GDM1 (cell line): ENCODE measurements around the gene BAIAP3.
"Not testable (repeated sequence)": the region's sequence is repeated elsewhere in the genome, so short reads cannot be mapped to it uniquely, and the experiment has no call there.

Experiments
- DNase-seq: peaks from one replicate; lab custom pipeline; 2025; lab: John Stamatoyannopoulos, UW

BAIAP3 gene, protein sequence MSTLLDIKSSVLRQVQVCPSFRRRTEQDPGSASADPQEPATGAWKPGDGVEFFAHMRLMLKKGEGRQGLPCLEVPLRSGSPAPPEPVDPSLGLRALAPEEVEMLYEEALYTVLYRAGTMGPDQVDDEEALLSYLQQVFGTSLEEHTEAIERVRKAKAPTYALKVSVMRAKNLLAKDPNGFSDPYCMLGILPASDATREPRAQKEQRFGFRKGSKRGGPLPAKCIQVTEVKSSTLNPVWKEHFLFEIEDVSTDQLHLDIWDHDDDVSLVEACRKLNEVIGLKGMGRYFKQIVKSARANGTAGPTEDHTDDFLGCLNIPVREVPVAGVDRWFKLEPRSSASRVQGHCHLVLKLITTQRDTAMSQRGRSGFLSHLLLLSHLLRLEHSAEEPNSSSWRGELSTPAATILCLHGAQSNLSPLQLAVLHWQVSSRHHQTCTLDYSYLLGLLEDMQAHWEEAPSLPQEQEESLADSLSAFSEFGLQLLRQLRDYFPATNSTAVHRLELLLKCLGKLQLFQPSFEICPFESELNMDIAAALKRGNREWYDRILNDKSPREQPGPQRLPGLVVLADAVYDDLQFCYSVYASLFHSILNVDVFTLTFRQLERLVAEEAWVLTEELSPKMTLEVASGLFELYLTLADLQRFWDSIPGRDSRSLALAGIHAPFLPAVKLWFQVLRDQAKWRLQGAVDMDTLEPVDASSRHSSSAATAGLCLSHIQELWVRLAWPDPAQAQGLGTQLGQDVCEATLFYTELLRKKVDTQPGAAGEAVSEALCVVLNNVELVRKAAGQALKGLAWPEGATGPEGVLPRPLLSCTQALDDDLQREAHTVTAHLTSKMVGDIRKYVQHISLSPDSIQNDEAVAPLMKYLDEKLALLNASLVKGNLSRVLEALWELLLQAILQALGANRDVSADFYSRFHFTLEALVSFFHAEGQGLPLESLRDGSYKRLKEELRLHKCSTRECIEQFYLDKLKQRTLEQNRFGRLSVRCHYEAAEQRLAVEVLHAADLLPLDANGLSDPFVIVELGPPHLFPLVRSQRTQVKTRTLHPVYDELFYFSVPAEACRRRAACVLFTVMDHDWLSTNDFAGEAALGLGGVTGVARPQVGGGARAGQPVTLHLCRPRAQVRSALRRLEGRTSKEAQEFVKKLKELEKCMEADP

DNA sequence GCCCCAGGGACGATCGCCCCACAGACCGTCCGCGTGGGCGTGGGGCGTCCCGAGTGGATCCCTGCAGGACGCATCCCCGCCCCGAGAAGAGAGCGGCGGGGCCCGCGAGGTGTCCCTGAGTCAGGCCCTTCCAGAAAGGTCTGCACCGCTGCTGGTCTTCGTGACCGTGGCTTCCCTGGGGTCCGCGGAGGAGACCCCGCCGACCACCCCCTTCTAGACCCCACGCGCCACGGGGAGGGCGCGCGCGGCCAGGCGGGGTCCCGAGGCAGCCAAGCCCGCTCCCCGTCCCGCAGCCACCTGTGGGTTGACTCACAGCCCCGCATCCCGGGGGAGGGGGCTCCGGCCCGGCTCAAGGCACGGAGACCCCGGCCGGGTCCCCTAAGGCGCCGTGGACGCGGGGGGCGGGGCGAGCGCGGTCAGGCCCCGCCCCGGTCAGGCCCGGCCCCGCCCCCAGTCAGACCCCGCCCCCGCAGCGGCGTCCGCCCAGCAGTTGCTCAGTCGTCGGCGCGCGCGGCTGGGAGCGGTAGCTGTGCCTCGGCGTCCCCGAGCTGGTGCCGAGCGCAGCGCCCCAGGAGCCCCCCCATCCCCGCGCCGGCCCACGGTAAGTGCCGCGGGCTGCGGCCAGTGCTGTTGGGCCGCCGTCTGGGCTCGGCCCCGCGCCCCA, at the start of gene BAIAP3:
BAIAP3 (plus strand) TSS at position 497 of the 664 bp plus-strand sequence. CDS start 4,905 bp downstream, outside the sequence.
- no peak for DNase-seq

DNA sequence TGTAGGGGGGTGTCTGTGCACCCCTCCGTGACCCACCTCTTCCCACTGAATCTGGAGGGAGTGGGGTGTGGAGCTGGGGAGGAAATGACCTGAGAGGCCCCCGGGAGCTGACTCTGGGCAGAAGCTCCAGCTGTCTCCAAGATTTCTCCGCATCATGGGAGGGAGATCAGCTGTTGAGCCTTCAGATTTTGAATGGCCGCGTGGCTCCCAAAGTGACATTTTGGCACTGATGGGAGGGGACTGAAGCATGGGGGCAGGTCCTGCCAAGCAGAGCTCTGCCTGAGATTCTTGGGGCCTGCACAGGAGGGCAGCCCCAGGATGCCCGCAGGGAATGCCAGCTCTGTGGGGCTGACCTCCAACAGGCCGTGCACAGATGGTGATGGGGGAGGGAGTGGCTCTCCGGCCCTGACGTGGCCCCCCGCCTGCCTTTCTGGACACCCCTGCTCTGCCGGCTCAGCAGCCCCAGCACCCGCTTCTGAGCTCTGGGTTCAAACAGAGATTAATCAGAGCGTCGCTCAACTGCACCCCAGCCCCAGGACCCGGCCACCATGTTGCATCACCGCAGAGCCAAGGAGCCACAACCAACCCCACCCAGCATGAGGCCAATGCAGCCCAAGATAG, 49.3 kb upstream of the BAIAP3 start:
- DNase-seq = no peak

DNA sequence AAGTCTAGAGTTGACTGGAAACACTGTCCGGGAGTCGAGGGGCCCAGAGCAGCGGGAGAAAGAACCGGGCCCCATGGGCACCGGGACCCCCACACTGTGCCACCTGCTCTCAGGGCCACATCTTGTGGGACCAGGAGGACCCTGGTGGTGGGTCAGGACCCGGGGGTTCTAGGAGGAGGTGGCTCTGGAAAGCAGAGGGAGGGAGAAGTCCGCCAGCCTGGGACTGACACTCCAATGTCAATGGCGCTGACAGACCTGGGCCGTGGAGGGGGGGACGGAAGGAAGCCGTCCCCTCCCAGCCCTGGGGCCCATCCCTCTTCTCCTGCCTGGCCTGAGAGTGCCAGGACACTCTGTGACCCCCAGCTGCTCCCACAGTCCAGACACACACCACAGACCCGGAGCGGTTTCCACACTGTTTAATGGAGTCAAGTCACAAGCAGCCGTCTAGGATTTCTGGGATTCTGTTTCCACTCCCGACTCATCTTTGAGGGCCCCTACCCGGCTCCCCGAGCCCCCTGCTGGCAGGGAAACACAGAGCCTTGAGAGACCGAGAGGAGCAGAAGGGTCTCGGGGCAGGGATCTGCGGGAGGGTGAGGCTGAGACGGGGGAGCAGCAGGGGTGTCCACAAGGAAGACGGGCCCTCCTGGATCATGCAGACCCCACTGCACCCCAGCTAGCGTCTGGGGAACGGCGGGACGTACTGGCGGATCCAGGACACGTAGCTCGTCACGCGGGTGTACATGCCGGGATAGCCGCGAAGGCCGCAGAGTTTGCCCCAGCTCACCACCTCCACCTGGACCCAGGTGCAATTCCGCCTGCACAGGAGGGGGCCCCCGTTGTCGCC, 47.6 kb upstream of the BAIAP3 start:
- DNase-seq = no peak

DNA sequence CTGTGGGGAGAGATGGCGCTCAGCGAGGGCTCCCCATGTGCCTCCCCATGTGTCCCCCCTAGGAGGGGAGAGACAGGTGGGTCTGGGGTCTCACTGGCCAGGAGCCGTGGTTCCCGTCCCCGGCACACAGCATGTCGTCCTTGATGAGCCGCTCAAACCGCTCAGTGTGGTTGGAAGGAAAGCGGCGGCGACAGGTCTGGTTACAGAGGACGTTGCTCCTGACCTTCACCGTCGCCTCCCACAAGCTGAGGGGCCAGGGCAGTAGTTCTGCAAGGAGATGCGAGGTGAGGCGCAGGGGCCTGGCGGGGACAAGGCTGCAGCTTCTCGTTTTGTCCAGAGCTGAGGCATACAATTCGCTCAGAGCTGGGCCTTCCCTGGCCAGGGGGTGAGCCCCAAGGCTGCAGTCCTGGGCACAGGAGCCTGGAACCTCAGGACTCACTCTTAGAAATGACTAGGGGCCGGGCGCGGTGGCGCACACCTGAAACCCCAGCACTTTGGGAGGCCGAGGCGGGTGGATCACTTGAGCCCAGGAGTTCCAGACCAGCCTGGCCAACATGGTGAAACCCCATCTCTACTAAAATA, 46.8 kb upstream of the BAIAP3 start:
- no peak for DNase-seq

DNA sequence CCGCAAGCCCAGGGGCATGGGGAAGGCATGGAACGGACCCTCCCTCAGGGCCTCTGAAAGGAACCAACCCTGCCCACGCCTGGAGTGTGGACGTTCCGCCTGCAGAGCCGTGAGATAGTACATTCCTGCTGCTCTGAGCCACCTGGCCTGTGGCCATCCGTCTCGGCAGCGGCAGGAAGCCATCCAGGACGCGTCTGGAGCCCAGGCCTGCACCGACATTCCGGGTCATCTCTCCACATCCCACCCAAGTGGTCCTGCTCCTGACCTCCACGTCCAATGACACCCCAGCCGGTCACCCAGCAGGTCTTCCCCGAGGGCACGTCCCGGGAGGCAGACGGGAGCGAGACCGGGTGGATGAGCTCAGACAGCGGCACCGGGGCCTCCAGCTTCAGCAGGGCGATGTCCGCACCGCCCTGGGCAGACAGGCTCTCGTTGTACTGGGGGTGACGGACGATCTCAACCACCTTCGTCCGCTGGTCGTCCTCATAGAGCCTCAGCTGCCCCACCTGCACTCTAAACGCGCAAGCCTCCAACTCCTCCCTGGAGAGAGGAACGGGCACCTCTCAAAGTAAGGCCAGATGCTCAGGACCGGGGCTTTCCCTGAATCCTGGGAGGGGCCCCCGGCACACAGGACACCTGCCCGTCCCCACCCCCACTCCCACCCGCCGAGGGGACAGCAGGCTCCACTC, 45.3 kb upstream of the BAIAP3 start:
- DNase-seq = no peak

DNA sequence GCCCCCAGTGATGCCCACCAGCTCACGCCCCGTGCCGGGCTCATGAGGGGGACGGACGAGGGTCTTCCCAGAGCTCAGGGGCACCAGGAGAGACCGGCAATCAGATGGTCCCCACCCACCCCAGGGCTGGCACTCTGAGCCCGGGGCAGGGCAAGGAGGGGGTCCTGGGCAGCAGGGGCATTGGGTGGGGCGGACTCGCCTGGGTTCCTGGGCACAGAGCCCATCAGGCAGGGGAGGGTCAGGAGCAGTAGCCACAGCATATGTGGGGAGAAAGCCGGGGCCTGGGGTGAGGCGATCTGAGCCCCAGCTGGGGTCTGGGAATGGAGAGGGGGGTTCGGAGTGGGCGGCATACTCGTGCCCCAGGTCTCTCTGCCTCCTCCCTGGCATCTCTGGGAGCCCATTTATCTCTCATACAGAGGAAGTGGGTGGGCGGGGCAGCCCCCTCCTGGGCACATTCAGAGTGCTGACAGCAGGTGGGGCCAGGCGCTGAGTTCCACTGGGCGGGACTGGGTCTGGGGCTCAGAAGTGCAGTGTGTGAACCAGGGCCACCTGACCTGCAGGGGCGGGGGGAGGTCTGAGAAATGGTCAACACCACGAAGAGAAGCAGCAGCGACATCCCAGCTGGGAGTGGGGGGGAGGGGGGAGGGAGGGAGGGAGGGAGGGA, 44.5 kb upstream of the BAIAP3 start:
- no peak for DNase-seq

DNA sequence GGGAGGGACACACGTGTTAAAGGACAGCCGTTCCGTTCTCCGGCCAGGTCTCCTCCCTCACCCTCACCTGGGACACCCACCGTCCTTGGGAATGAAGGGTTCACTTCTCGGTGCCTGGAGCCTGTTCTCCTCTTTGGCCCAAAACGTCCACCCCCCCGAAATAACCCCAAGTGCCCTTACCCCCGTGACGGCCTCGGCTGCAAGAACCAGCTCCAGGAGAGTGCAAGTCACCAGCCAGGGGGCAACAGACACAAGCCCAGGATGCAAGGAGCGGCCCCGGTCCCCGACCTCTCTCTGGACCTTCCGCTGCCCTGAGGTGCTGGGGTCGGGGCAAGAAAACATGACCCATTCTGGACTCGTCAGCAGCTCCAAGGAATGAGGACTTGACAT, 44.0 kb upstream of the BAIAP3 start:
- no peak for DNase-seq

DNA sequence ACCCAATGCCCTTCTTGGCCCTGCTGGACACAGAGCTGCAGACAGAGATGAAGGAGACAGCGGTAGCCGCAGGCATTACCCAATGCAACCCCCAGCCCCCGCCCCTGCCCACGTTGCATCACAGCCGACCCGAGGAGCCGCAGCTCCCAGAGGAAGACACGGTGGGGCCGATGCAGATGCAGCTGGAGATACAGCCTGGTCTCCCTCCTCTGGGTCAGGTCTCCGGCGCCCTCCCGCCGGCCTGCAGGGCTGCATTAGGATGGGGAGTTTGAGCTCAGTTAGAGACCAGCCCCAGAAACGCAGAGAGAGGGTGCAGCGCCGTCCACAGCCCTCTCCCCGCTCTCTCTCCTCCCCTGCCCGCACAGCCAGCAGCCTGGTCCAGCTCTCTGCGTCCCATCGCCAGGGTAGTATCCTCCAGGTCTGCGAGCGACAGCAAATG, 43.4 kb upstream of the BAIAP3 start:
- DNase-seq = no peak

DNA sequence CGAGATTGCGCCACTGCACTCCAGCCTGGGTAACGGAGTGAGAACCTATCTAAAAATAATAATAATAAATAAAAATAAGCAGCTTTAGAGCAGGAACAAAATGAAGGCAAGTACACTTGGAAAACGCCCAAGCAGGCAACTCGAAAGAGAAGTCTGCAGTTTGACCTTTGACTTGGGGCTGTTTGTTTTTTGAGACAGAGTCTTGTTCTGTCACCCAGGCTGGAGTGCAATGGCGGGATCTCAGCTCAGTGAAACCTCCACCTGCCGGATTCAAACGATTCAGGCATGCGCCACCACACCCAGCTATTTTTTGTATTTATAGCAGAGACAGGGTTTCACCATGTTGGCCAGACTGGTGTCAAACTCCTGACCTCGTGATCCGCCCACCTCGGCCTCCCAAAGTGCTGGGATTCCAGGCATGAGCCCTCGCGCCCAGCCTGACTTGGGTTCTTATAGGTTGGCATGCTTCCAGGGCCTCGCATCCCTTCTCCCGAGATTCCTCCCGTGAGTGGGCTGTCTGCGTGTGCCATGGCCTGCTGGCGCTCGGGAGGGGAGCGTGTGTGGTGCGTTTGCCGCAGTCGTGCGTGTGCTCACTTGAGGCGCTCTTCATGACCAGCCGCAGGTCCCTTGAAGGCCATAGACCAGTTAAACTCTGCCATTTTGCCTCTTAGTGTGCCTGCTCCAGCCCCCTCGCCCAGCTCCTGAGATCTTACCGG, 42.4 kb upstream of the BAIAP3 start:
- no peak for DNase-seq

DNA sequence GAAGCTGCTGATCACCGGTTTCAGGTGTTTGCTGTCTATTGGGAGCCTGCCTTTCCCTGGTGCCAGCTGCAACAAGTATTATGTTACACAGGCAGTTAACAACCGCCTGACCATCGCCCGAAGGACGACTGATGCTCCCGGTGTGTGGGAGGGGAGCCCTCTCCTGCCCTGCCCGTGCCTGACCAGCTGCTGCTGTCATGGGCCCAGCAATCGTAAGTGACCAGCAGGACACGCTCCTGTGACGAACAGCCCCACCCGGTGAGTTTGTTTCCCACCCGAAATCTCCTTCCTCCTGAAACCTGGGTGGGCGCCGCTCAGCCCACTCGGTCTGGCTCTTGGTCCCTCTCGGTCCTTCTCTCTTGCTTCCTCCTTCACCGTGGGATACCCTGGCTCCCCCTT, 41.9 kb upstream of the BAIAP3 start:
- no peak for DNase-seq

DNA sequence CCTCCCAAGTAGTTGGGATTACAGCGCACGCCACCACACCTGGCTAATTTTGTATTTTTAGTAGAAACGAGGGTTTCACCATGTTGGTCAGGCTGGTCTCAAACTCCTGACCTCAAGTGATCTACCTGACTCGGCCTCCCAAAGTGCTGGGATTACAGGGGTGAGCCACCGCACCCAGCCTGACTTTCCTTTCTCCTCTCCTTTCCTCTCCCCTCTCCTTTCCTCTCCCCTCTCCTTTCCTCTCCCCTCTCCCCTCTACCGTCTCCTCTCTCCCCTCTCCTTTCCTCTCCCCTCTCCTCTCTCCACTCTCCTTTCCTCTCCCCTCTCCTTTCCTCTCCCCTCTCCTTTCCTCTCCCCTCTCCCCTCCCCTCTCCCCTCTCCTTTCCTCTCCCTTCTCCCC, 41.2 kb upstream of the BAIAP3 start:
- DNase-seq = not testable (repeated sequence)

DNA sequence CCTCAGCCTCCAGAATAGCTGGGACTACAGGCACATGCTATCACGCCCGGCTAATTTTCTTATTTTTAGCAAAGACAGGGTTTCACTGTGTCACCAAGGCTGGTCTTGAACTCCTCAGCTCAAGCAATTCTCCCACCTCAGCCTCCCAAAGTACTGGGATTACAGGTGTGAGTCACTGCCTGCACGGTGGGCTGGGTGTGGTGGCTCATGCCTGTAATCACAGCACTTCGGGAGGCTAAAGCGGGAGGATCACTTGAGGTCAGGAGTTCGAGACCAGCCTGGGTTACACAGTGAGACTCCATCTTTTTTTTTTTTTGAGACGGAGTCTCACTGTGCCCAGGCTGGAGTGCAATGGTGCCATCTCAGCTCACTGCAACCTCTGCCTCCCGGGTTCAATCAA, 40.6 kb upstream of the BAIAP3 start:
- DNase-seq = not testable (repeated sequence)

DNA sequence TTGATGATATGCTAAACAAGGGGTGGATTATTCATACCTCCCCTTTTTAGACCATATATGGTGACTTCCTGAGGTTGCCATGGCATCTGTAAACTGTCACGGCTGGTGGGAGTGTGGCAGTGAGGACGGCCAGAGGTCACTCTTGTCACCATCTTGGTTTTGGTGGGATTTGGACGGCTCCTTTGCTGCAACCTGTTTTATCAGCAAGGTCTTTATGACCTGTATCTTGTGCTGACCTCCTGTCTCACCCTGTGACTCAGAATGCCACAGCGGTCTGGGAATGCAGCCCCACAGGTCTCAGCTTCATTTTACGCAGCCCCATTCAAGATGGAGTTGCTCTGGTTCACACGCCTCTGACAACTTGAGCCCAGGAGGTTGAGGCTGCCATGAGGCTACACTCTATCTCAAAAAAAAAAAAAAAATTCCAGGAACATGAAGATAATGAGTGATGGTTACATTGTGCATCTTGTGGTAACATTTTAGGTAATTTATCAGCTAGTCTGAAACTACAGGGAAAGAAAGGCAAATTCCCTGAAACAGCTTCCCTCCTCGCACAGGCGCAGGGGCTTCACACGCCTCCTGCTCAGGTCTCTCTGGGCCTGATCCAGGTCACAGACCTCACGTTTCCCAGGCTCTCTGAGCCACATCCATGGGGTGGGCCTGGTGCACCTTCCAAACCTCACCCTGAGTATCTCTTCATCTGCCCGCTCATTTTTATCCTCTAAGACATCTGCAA, 39.4 kb upstream of the BAIAP3 start:
- DNase-seq = no peak

DNA sequence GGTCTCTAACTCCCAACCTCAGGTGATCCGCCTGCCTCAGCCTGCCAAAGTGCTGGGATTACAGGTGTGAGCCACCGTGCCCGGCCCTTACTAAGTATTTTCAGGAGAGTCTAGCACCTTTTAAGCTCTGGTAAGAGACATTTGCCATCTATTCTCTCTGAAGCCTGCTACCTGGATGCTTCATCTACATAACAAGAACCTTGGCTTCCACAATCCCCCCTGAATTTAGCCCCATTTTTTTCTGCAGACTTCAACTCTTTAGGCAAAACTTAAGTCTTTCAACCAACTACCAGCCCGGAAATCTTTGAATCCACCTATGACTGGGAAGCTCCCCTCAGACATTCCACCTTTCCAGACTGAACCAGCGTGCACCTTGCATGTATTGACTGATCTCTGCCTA, 38.0 kb upstream of the BAIAP3 start:
- DNase-seq = no peak

DNA sequence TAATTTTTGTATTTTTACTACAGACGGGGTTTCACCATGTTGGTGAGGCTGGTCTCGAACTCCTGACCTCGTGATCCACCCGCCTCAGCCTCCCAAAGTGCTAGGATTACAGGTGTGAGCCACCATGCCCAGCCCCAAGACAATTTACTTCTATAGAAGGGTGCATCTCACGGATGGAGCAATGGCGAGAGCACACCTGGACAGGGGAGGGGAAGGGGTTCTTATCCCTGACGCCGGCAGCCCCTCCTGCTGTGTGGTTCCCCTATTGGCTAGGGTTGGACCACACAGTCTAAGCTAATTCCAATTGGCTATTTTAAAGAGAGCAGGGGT, 36.8 kb upstream of the BAIAP3 start:
- not testable (repeated sequence) for DNase-seq

DNA sequence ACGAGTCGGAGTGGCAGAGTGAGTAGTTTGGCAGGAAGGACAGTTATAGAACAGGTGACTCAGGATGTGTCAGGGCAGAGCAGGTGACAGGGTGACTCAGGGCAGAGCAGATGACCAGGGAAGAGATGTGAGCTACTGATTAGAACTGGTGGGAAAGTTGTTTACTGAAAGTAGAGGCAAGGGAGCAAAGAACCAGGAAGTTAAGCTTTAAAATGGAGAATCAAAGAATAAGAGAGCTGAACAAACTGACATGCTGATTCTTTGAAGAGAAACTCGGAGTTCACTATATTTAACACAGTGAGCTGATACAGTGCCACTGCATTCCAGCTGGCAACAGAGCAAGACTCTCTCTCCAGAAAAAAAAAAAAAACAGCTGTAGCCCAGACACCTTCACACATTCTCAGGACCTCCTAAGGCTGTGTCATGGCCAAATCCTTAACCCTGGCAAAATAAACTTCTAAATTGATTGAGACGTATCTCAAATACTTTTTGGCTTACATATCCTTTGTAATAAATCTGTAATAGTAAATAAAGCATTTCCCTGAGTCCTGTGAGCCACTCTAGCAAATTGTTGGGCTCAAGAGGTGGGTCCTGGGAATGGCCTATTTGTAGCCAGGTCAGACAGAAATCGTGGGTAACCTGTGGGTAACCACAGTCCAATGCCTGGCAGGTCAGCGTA, 36.3 kb upstream of the BAIAP3 start:
- no peak for DNase-seq

DNA sequence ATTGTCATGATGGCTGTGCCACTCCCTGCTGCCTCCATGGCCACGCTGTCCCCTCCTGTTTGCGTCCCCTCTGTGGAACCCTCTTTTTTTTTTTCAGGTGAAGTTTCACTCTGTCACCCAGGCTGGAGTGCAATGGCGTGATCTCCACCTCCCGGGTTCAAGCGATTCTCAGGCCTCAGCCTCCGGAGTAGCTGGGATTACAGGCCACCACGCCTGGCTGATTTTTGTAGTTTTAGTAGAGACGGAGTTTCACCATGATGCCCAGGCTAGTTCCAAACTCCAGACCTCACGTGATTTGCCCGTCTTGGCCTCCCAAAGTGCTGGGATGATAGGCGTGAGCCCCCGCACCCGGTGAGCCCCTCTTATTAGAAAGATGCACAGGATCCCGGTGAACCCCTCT, 35.0 kb upstream of the BAIAP3 start:
- DNase-seq = no peak
